ENCODE measurements around the gene FAM13C.

DNA sequence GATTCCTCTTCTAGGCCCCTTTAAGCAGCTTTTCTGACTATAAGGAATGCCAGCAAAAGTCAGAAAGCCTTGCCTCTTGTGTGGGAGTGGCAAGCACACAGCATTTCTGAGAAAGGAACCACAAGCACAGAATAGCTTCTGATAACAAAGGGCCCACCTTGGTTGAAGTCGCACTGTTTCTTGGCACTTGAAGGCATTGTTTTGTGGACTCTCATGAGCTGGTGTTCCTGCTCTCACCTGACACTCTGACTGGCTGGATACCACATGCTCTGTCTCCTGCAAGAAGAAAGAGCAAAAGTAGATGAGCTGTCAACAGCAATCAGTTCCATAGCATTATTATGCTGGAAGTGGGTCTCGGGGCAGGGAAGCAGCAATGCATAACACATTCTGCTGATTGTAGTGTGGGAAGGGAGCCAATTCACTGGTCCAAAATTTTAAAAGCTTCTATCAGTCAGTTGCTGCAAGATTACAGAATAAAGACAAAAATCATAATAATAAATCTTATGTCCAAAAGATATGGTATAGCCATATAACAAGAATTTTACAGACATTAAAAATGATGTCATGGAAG, 38.4 kb downstream of the FAM13C start:
- TF ChIP-seq RARB (CRISPR knock-in tag; IDR thresholded peaks at IDR 0.05) (no peak), ZC3H10 (CRISPR knock-in tag; IDR thresholded peaks at IDR 0.05) (no peak), TCF4 (CRISPR knock-in tag; IDR thresholded peaks at IDR 0.05; ENCODE audit: borderline replicate concordance) (no peak), ZNF8 (CRISPR knock-in tag; IDR thresholded peaks at IDR 0.05) (no peak), ARNTL (CRISPR knock-in tag; IDR thresholded peaks at IDR 0.05; ENCODE audit: borderline replicate concordance, low read depth) (no peak), TOX (CRISPR knock-in tag; IDR thresholded peaks at IDR 0.05; ENCODE audit: borderline replicate concordance) (no peak), SNAI2 (CRISPR knock-in tag; IDR thresholded peaks at IDR 0.05) (no peak), ZNF565 (CRISPR knock-in tag; conservative IDR thresholded peaks at IDR 0.05; ENCODE audit: low read depth) (no peak)
- TF ChIP-seq, protein P1, sequence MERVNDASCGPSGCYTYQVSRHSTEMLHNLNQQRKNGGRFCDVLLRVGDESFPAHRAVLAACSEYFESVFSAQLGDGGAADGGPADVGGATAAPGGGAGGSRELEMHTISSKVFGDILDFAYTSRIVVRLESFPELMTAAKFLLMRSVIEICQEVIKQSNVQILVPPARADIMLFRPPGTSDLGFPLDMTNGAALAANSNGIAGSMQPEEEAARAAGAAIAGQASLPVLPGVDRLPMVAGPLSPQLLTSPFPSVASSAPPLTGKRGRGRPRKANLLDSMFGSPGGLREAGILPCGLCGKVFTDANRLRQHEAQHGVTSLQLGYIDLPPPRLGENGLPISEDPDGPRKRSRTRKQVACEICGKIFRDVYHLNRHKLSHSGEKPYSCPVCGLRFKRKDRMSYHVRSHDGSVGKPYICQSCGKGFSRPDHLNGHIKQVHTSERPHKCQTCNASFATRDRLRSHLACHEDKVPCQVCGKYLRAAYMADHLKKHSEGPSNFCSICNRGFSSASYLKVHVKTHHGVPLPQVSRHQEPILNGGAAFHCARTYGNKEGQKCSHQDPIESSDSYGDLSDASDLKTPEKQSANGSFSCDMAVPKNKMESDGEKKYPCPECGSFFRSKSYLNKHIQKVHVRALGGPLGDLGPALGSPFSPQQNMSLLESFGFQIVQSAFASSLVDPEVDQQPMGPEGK (CRISPR knock-in tag; IDR thresholded peaks at IDR 0.05; ENCODE audit: borderline replicate concordance) = no peak
- TF ChIP-seq, protein P2, sequence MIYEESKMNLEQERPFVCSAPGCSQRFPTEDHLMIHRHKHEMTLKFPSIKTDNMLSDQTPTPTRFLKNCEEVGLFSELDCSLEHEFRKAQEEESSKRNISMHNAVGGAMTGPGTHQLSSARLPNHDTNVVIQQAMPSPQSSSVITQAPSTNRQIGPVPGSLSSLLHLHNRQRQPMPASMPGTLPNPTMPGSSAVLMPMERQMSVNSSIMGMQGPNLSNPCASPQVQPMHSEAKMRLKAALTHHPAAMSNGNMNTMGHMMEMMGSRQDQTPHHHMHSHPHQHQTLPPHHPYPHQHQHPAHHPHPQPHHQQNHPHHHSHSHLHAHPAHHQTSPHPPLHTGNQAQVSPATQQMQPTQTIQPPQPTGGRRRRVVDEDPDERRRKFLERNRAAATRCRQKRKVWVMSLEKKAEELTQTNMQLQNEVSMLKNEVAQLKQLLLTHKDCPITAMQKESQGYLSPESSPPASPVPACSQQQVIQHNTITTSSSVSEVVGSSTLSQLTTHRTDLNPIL (CRISPR knock-in tag; IDR thresholded peaks at IDR 0.05; ENCODE audit: low read depth) = no peak
- TF ChIP-seq, protein P3, sequence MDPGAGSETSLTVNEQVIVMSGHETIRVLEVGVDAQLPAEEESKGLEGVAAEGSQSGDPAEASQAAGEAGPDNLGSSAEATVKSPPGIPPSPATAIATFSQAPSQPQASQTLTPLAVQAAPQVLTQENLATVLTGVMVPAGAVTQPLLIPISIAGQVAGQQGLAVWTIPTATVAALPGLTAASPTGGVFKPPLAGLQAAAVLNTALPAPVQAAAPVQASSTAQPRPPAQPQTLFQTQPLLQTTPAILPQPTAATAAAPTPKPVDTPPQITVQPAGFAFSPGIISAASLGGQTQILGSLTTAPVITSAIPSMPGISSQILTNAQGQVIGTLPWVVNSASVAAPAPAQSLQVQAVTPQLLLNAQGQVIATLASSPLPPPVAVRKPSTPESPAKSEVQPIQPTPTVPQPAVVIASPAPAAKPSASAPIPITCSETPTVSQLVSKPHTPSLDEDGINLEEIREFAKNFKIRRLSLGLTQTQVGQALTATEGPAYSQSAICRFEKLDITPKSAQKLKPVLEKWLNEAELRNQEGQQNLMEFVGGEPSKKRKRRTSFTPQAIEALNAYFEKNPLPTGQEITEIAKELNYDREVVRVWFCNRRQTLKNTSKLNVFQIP (CRISPR knock-in tag; IDR thresholded peaks at IDR 0.05; ENCODE audit: borderline replicate concordance, low read depth) = no peak
